Skeletal muscle tissue (tissue), 4 donors: ENCODE data around the gene PKD2L1. TPM values are rescaled to one million over a fixed set of nuclear protein-coding genes. Genes with fewer than 3 reads are reported as not detected.
"Not testable (repeated sequence)": the region's sequence is repeated elsewhere in the genome, so short reads cannot be mapped to it uniquely, and the experiment has no call there.

Source experiments
- H3K27ac ChIP-seq: one replicate; pipeline ENCODE4 v1.7.0; 2013; ENCODE audit warnings: mild to moderate bottlenecking, low read depth, low read length, inconsistent platforms
- H3K27me3 ChIP-seq, 3 donors: one replicate each; pipeline ENCODE4 v1.7.0; 2013; ENCODE audit warnings: low read length in 3 of 3; ENCODE audit not compliant: control insufficient read depth in 3 of 3, insufficient read depth in 3 of 3
- H3K36me3 ChIP-seq, 3 donors: one replicate each; pipeline ENCODE4 v1.7.0; 2013; ENCODE audit warnings: low read length in 3 of 3; ENCODE audit not compliant: control insufficient read depth in 3 of 3, insufficient read depth in 3 of 3
- H3K4me1 ChIP-seq, 3 donors: one replicate each; pipeline ENCODE4 v1.7.0; 2013; ENCODE audit warnings: low read length in 3 of 3, mild to moderate bottlenecking in 3 of 3; ENCODE audit not compliant: control insufficient read depth in 3 of 3, insufficient read depth in 3 of 3
- H3K4me3 ChIP-seq, 3 donors: one replicate each; pipeline ENCODE4 v1.7.0; 2013; ENCODE audit warnings: low read length in 3 of 3
- H3K9ac ChIP-seq, 3 donors: one replicate each; pipeline ENCODE4 v1.7.0; 2013; ENCODE audit warnings: low read length in 3 of 3, mild to moderate bottlenecking in 3 of 3, moderate library complexity in 2 of 3, low read depth in 1 of 3
- H3K9me3 ChIP-seq, 3 donors: one replicate each; pipeline ENCODE4 v1.7.0; 2013; ENCODE audit warnings: low read length in 3 of 3; ENCODE audit not compliant: control insufficient read depth in 3 of 3
- total RNA-seq: library from RNA; depleted of rRNA; stranded (reverse); fragments of >200 nt; gene quantifications from one replicate; pipeline ENCODE4 v1.2.3, GENCODE V29; 2014
- donor health status: Osteomylitis.

Gene PKD2L1
- total RNA-seq, 1 donor from 2014 or later = not detected

DNA sequence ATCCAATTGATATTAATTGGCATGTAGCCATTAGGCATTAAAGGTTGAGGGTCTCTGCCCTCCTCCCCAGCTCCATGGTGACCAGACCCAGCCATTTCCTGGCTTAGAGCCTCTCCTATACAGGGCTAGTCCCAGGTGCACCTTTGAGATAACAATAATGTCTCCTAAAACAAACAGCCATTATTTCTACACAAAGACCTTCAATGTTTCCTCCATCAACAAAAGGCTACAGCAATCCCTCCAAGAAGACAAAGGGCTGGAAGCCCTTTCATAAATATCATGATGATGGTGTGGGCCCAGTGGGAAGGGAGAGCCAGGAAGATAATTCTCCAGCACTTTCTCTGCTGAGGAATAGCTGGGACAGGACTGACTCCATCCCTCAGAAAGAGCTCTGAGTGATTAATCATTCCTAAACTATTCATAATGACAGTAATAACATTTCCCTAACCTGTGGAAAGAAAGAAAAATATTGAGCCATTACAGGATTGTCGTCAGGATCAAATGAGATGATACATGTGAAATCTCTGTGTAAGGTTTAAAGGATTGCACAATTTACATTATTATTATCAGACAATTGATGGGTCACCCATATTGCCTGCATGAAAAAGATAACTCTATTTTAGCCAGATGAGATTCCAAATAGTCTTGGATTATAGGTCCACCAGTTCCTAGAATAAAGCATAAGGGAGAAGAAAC, 10.2 kb downstream of the PKD2L1 start:
- Histone ChIP-seq H3K9ac (no peak overlapping the region), H3K9me3 (no peaks in the 10 kb centered on the region), H3K4me3 (no peak overlapping the region), H3K4me1 (no peaks in the 10 kb centered on the region), H3K27ac (no peak overlapping the region), H3K27me3 (peaks cover 4 to 15% (median 12%) of the 10 kb centered on the region in 3 donors), H3K36me3 (no peaks in the 10 kb centered on the region)

DNA sequence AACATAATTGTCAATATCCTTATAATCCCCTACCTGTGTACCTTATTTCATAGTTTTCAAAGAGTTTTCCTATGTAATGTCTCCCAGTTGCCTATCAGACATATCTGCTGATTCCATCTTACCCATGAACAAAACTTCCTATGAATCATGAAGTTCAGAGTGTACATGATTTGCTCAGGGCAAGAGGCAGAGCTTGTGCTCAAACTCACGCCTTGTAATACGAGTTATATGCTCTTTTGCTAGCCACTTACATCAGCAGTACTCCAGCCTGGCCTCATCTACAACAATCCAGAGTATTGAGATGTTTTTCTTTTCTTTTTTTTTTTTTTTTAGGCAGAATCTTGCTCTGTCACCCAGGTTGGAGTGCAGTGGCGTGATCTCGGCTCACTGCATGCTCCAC, 11.8 kb downstream of the PKD2L1 start:
- Histone ChIP-seq H3K4me1 (no peaks in the 10 kb centered on the region), H3K27me3 (peaks cover 4 to 19% (median 12%) of the 10 kb centered on the region in 3 donors), H3K36me3 (no peaks in the 10 kb centered on the region)

DNA sequence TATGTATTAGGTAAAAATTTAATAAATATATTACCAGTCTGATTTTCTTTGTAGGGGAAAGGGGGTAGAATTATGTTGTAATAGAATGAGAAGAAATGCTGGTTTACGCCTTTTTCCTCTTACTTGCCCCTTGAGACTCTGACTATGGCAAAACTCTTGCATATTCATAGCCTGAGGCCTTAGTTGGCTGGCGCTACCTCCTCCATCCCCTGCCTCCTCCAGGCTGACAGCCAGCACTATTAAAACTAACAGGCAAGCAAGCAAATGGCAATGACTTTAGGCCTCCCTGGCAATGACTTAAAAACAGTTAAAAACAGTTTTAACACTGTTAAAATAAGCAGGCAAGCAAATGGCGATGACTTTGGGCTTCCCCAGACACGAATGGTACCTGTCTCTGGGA, 14.4 kb downstream of the PKD2L1 start:
- Histone ChIP-seq H3K27me3 (peaks cover 4 to 22% (median 12%) of the 10 kb centered on the region in 3 donors), H3K9me3 (no peaks in the 10 kb centered on the region), H3K27ac (no peak overlapping the region), H3K36me3 (no peaks in the 10 kb centered on the region), H3K4me1 (no peaks in the 10 kb centered on the region), H3K4me3 (no peak overlapping the region), H3K9ac (no peak overlapping the region)

More for the DNA sequence above, 11.8 kb downstream of the PKD2L1 start:
- Histone ChIP-seq H3K9me3 (no peaks in the 10 kb centered on the region), H3K27ac (no peak overlapping the region), H3K9ac (no peak overlapping the region), H3K4me3 (no peak overlapping the region)

DNA sequence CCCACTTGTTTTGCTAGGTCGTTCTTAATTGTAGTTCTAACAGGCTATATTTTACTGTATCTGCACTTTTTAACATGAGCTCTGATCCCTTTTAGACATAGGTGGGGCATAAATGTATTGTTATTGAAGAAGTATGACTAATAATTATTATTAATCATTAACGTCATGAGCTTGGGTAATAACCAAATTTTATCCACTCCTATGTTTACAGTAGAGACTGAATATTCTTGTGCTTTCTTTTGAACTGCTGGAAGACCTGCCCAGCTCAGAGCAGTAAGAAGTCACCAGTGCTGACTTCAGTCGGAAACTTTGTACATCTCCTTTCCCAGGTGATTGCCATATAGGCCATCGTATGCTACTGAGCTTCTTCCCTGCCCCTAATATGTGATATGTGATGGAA, 18.7 kb downstream of the PKD2L1 start:
- Histone ChIP-seq H3K27me3 (peaks cover 4 to 15% (median 4%) of the 10 kb centered on the region in 3 donors), H3K9ac (no peak overlapping the region), H3K27ac (no peak overlapping the region), H3K9me3 (no peaks in the 10 kb centered on the region), H3K36me3 (no peaks in the 10 kb centered on the region), H3K4me1 (no peaks in the 10 kb centered on the region), H3K4me3 (no peak overlapping the region)

DNA sequence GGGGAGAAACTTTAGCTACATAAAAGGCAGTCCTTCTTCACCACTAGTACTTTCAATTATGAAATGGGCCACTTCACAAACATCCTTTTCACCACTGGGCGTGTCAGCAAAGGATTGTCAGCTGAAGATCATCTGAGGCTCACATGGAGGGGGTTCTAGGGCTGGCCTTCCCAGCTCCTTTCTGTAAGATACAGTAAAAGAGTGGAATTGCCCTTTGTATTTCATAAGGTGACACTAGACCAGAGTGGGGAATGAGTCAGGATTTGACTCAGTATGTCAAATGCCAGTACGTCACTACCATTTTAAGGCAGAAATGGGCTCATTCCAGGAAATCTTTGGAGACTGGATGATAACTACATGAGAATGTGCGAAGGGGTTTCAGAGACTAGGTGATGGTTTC, 22.3 kb downstream of the PKD2L1 start:
- Histone ChIP-seq H3K27ac (no peak overlapping the region), H3K9me3 (no peaks in the 10 kb centered on the region), H3K4me1 (no peaks in the 10 kb centered on the region), H3K36me3 (no peaks in the 10 kb centered on the region), H3K4me3 (no peak overlapping the region), H3K9ac (no peak overlapping the region), H3K27me3 (peaks cover 2 to 8% (median 5%) of the 10 kb centered on the region in 3 donors)

DNA sequence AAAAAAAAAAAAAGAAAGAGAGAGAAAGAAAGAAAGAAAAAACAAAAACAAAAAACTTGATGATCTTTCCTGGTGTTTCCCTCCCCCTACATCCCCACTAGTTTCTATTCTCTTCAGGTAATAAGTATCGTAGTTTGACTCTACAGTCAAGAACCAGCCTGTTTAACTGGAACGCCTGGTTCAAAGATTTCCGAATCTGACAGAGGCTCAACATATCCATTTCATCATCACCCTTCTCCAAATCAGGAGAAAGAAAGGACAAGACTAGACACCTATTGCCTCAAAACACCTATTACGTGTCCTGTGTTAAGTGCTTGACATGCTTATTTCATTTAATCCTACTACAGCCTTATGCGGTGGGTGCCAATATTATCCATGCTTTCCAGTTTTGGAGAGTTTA, 23.2 kb downstream of the PKD2L1 start:
- no peaks in the 10 kb centered on the region for H3K9me3 ChIP-seq
- H3K27ac ChIP-seq = no peak overlapping the region
- H3K4me1 ChIP-seq = no peaks in the 10 kb centered on the region
- no peaks in the 10 kb centered on the region for H3K36me3 ChIP-seq
- peaks cover 2 to 8% (median 5%) of the 10 kb centered on the region in 3 donors for H3K27me3 ChIP-seq
- no peak overlapping the region for H3K9ac ChIP-seq
- no peak overlapping the region for H3K4me3 ChIP-seq

DNA sequence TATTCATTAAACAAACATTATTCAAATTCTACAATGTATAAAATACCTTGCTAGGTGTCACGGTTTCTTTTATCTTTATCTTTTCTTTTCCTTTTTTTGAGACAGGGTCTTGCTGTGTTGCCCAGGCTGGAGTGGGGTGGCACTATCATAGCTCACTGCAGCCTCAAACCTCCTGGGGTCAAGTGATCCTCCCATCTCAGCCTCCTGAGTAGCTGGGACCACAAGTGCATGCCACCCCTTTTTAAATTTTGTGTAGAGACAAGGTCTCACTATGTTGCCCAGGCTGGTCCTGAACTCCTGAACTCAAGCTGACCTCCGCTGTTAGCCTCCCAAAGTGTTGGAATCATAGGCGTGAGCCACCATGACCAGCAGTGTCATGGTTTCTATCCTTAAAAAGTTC, 25.6 kb downstream of the PKD2L1 start:
- Histone ChIP-seq H3K27ac (no peak overlapping the region), H3K4me1 (no peaks in the 10 kb centered on the region), H3K27me3 (peaks cover 2 to 5% (median 5%) of the 10 kb centered on the region in 3 donors), H3K36me3 (no peaks in the 10 kb centered on the region), H3K9me3 (no peaks in the 10 kb centered on the region), H3K4me3 (no peak overlapping the region), H3K9ac (no peak overlapping the region)

DNA sequence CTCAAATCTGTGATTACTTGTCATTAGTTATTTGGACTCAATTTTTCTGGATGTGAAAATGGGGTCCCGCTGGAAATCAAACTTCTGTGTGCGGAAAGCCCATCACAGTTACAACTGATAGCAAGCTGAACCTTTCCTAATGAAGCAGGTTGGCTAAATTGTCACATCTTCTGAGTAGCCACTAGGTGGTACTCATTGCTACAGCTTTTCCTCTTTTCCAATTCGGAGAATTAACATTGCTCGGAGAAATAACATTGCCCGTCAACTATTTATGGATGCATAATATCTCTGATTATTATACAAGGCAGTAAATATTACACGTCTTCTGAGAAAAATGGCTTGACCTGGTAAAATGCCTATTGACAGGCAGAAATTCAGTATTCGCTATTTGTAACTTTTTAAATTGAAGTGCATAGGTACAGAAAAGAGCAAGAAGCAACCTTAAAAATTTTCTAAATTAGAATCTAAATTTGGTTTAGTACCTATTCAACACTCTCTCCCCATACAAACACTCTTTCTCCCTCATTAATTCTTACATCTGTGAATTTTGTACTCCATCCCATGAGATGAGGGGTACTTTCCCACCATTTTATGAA, 26.2 kb downstream of the PKD2L1 start:
- no peaks in the 10 kb centered on the region for H3K4me1 ChIP-seq
- no peak overlapping the region for H3K27ac ChIP-seq
- no peaks in the 10 kb centered on the region for H3K9me3 ChIP-seq
- no peak overlapping the region for H3K4me3 ChIP-seq
- no peak overlapping the region for H3K9ac ChIP-seq
- no peaks in the 10 kb centered on the region for H3K36me3 ChIP-seq
- H3K27me3 ChIP-seq = peaks cover 2 to 5% (median 5%) of the 10 kb centered on the region in 3 donors

DNA sequence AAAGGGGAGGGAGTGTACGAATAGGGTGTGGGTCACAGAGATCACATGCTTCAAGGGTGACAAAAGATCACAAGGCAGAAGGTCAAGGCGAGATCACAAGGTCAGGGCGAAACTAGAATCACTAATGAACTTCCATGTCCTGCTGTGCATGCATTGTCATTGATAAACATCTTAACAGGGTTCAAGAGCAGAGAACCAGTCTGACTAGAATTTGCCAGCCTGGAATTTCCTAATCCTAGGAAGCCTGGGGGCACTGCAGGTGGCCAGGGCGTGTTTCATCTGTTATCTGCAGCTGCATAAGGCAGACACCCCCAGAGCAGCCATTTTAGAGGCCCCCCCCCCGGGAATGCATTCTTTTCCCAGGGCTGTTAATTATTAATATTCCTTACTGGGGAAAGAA, 28.9 kb downstream of the PKD2L1 start:
- H3K9ac ChIP-seq, H3K36me3 ChIP-seq, H3K4me3 ChIP-seq, H3K9me3 ChIP-seq, H3K4me1 ChIP-seq, H3K27ac ChIP-seq: not testable (repeated sequence)
- H3K27me3 ChIP-seq = peaks cover 11 to 19% (median 13%) of the 10 kb centered on the region in 3 donors

DNA sequence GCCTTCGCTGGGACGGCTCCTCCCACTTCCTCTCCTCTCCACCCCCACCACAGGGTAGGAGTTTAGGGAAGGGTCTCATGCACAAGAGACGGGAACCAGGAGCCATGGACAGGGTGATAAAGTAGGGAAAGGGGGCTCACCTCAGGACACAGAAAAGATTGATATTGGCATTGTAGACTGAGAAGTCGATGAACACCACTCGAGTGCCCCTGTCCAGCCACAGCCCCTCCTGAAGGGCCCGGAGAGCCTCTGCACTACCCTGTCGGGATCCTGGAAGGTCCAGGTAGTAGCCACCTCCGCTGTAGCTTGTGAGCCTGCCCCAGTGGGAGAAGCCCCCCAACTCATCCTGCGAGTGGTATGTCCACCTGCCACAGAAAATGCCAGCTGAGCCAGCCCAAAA, 32.8 kb downstream of the PKD2L1 start:
- H3K4me1 ChIP-seq = no peaks in the 10 kb centered on the region
- H3K27me3 ChIP-seq = peaks cover 9 to 13% (median 11%) of the 10 kb centered on the region in 3 donors
- H3K4me3 ChIP-seq = no peak overlapping the region
- no peaks in the 10 kb centered on the region for H3K36me3 ChIP-seq
- no peak overlapping the region for H3K9ac ChIP-seq
- H3K27ac ChIP-seq = no peak overlapping the region
- H3K9me3 ChIP-seq = no peaks in the 10 kb centered on the region
